ENCODE results near the gene ADM5.

ADM5 gene

GRCh38 chr19:49680421-49681351 is 8.7 kb upstream of the ADM5 start:
- Histone ChIP-seq H3K4me2 (peak overlapping the region; percentile 87 to 98 (median 95)), H3K4me1 (peaks cover 34 to 66% (median 43%) of the 10 kb centered on the region in 10 experiments), H3K4me3 (peak overlapping the region in 9 of 10 experiments; percentile 21 to 100 (median 93); a peak in 11 of 20 replicates), H3K27ac (peak overlapping the region in 10 of 11 experiments; percentile 39 to 100 (median 62); a peak in 19 of 22 replicates), H3K27me3 (no peaks in the 10 kb centered on the region), H4K20me1 (peaks cover 16 to 82% (median 81%) of the 10 kb centered on the region in 11 experiments; a peak in 21 of 22 replicates), H3K9ac (peak overlapping the region; percentile 41 to 100 (median 97); a peak in 19 of 22 replicates), H3K9me3 (replicated peaks in 1 of 11) (no peaks in the 10 kb centered on the region), H3K36me3 (peaks cover 47 to 67% (median 55%) of the 10 kb centered on the region in 11 experiments)
- TF ChIP-seq Cebpa-rat (IDR thresholded peaks at IDR 0.05), result no peak

DNA sequence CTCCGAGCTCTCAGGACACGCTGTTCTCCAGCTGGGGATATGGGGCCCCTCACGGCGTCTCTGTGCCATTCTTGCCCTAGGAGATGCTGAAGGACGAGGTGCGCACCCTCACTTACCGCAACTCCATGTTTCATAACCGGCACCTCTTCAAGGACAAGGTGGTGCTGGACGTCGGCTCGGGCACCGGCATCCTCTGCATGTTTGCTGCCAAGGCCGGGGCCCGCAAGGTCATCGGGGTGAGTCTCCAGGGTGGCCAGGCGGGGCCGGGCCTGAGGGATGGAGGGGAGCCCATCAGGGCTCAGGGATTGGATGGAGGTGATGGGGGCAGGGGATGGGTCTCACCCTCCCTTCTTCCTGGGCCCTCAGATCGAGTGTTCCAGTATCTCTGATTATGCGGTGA is 7.6 kb upstream of the ADM5 start:
- H3K4me2 ChIP-seq, result no peak overlapping the region
- H3K27ac ChIP-seq, result no peak overlapping the region
- H3K27me3 ChIP-seq, result no peaks in the 10 kb centered on the region
- H3K9ac ChIP-seq, result peak overlapping the region in 5 of 11 experiments; percentile 14 to 30 (median 28); a peak in 3 of 22 replicates
- peaks cover 31 to 68% (median 43%) of the 10 kb centered on the region in 10 experiments for H3K4me1 ChIP-seq
- H4K20me1 ChIP-seq, result peaks cover 16 to 91% (median 88%) of the 10 kb centered on the region in 11 experiments; a peak in 21 of 22 replicates
- H3K9me3 ChIP-seq (replicated peaks in 1 of 11), result no peaks in the 10 kb centered on the region
- H3K36me3 ChIP-seq, result peaks cover 52 to 76% (median 63%) of the 10 kb centered on the region in 11 experiments
- no peak overlapping the region for H3K4me3 ChIP-seq
- TF ChIP-seq Cebpa-rat (IDR thresholded peaks at IDR 0.05), result no peak

DNA sequence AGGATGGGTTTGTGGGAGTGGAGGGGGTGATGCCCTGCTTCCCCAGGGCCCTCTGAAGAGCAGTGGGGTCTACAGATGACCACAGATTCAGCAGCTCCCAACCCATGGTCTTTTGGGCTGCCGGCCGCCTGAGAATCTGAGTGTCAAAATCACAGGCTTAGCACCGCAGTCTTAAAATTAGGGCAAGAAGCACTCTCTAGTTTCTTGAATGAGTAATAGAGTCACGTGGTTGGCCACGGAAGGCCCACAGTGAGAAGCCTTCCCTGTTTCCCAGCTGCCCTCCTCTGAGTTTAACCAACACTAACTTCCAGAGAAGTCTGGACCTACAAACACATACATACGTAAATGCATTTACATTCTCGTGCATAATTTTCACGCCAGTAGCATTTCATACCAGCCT is 7.1 kb upstream of the ADM5 start:
- no peaks in the 10 kb centered on the region for H3K27me3 ChIP-seq
- H3K27ac ChIP-seq, result no peak overlapping the region
- peak overlapping the region in 5 of 11 experiments; percentile 14 to 30 (median 28); a peak in 4 of 22 replicates for H3K9ac ChIP-seq
- H3K36me3 ChIP-seq, result peaks cover 52 to 81% (median 67%) of the 10 kb centered on the region in 11 experiments
- no peak overlapping the region for H3K4me2 ChIP-seq
- no peaks in the 10 kb centered on the region for H3K9me3 ChIP-seq (replicated peaks in 1 of 11)
- H4K20me1 ChIP-seq, result peaks cover 16 to 95% (median 91%) of the 10 kb centered on the region in 11 experiments; a peak in 21 of 22 replicates
- H3K4me3 ChIP-seq, result no peak overlapping the region
- H3K4me1 ChIP-seq, result peaks cover 36 to 72% (median 47%) of the 10 kb centered on the region in 10 experiments
- no peak for TF ChIP-seq Cebpa-rat (IDR thresholded peaks at IDR 0.05)

GRCh38 chr19:49683814-49684250 is 5.6 kb upstream of the ADM5 start:
- Histone ChIP-seq H3K27me3 (peaks cover 0 to 5% (median 0%) of the 10 kb centered on the region in 11 experiments; a peak in 6 of 22 replicates), H3K36me3 (peaks cover 52 to 95% (median 80%) of the 10 kb centered on the region in 11 experiments), H3K9ac (peak overlapping the region in 2 of 11 experiments; percentile 7 to 23; a peak in 1 of 22 replicates), H3K4me3 (no peak overlapping the region), H4K20me1 (peaks cover 9 to 98% (median 89%) of the 10 kb centered on the region in 11 experiments; a peak in 21 of 22 replicates), H3K9me3 (replicated peaks in 1 of 11) (no peaks in the 10 kb centered on the region), H3K27ac (no peak overlapping the region), H3K4me2 (no peak overlapping the region), H3K4me1 (peaks cover 45 to 81% (median 55%) of the 10 kb centered on the region in 10 experiments)
- TF ChIP-seq Cebpa-rat (IDR thresholded peaks at IDR 0.05), result no peak

- no peak for TF ChIP-seq Cebpa-rat (IDR thresholded peaks at IDR 0.05)
- Histone ChIP-seq H3K27ac (peak overlapping the region in 1 of 11 experiments; percentile 6; a peak in 1 of 22 replicates), H3K4me2 (no peak overlapping the region), H3K4me1 (peaks cover 40 to 81% (median 55%) of the 10 kb centered on the region in 10 experiments), H4K20me1 (peaks cover 5 to 98% (median 89%) of the 10 kb centered on the region in 11 experiments; a peak in 21 of 22 replicates), H3K4me3 (no peak overlapping the region), H3K27me3 (peaks cover 0 to 11% (median 6%) of the 10 kb centered on the region in 11 experiments; a peak in 15 of 22 replicates), H3K9ac (peak overlapping the region in 1 of 11 experiments; percentile 7; a peak in 1 of 22 replicates), H3K9me3 (replicated peaks in 1 of 11) (no peaks in the 10 kb centered on the region), H3K36me3 (peaks cover 52 to 96% (median 86%) of the 10 kb centered on the region in 11 experiments)
Observed at GRCh38 chr19:49684251-49684982, 5.0 kb upstream of the ADM5 start.

GRCh38 chr19:49684983-49685553 is 4.3 kb upstream of the ADM5 start:
- Histone ChIP-seq H3K27ac (peak overlapping the region in 1 of 11 experiments; percentile 6; a peak in 1 of 22 replicates), H3K4me3 (no peak overlapping the region), H3K36me3 (peaks cover 52 to 96% (median 86%) of the 10 kb centered on the region in 11 experiments), H3K27me3 (peaks cover 5 to 17% (median 12%) of the 10 kb centered on the region in 11 experiments), H3K9me3 (replicated peaks in 1 of 11) (no peaks in the 10 kb centered on the region), H3K9ac (no peak overlapping the region), H3K4me1 (peaks cover 33 to 81% (median 54%) of the 10 kb centered on the region in 10 experiments), H4K20me1 (peaks cover 5 to 98% (median 89%) of the 10 kb centered on the region in 11 experiments; a peak in 21 of 22 replicates), H3K4me2 (no peak overlapping the region; a peak in 1 of 22 replicates)
- no peak for TF ChIP-seq Cebpa-rat (IDR thresholded peaks at IDR 0.05)

- H3K4me3 ChIP-seq, result no peak overlapping the region
- peak overlapping the region in 1 of 11 experiments; percentile 16; a peak in 2 of 22 replicates for H3K9ac ChIP-seq
- peak overlapping the region in 2 of 11 experiments; percentile 1 to 14; a peak in 1 of 22 replicates for H3K27ac ChIP-seq
- peaks cover 52 to 92% (median 85%) of the 10 kb centered on the region in 11 experiments for H3K36me3 ChIP-seq
- H3K4me2 ChIP-seq, result peak overlapping the region in 3 of 11 experiments; percentile 5 to 54 (median 15); a peak in 6 of 22 replicates
- H4K20me1 ChIP-seq, result peaks cover 4 to 97% (median 89%) of the 10 kb centered on the region in 11 experiments; a peak in 21 of 22 replicates
- H3K9me3 ChIP-seq (replicated peaks in 1 of 11), result no peaks in the 10 kb centered on the region
- TF ChIP-seq Cebpa-rat (IDR thresholded peaks at IDR 0.05), result no peak
- H3K4me1 ChIP-seq, result peaks cover 32 to 81% (median 54%) of the 10 kb centered on the region in 10 experiments
- peaks cover 13 to 26% (median 20%) of the 10 kb centered on the region in 11 experiments for H3K27me3 ChIP-seq
Observed at GRCh38 chr19:49685845-49686332, 3.5 kb upstream of the ADM5 start.
